Frontal cortex (tissue), 4 donors: ENCODE measurements around the gene PPP1R9A. TPM values are rescaled to one million over a fixed set of nuclear protein-coding genes. Genes with fewer than 3 reads are reported as not detected.

Source experiments
- DNase-seq, 2 donors: peaks; one replicate each; pipeline ENCODE4 v3.0.0; 2012; ENCODE audit warnings: low spot score in 2 of 2
- FAIRE-seq: peaks from 2 replicates; lab custom pipeline; 2012; peaks lifted over from hg19 to GRCh38; lab: Jason Lieb, UNC
- total RNA-seq: library from RNA; depleted of rRNA; stranded (reverse); fragments of >200 nt; gene quantifications from one replicate; pipeline ENCODE4 v1.2.3, GENCODE V29; 2014
- donor health status: control.
- donor health status: control.
- donor health status: control.

The PPP1R9A gene
- total RNA-seq, 1 donor from 2014 or later = 93.3 TPM

DNA sequence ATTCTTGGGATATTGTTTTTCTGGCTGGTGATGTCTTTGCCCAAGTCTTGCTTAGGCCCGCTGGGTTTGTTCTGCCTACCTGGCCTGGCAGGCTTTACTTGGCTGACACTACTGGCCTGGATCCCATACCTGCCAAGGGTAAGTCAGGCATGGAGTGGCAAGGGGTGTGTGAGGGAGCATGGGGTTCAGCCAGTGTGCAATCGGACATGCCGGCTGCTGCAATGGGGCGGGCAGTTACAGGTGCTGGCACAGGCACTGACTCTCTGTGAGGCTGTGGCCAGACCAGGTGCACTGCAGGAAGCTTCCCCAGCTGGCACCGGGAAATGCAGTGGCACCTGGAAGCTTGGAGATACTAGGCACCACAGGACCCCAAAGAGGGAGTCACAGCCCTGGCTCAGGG lies 248.6 kb downstream of the PPP1R9A start:
- no peak for FAIRE-seq
- no peak for DNase-seq

DNA sequence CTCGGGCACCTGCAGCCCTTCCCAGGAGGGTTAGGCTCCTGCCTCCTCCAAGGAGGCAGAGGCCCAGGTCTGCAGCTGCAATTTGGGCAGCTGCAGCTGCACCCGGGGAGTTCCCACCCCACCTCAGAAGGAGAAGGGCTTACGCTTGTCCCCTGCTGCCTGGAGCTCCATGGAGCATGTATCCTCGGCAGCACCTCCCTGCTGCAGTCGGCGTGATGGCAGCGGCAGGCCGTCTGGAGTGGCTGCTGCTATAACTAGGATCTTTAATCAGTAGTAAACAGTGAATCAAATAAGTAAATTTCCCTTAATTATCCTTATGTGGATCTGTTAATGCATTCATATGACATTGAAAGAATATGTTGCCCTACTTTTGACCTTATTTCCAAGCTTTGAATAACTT lies 250.0 kb downstream of the PPP1R9A start:
- no peak for DNase-seq
- FAIRE-seq = no peak

DNA sequence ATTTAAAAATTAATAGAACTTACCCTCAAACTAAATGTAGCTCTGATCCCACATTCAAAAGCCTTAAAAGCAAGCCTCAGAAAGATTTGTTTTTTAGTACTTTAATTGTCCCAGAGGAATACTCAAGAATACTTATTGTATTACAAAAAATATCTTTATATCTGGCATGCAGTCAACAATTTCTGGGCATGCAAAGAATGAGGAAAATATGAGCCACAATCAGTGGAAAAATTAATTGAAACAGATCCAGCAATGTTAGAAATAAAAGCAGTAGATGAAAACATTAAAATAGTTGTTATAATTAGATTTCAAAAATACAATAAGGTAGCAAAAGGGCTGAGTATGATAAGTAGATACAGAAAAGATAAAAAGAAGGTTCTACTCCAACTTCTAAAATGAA lies 262.3 kb downstream of the PPP1R9A start:
- FAIRE-seq (no peak), DNase-seq (no peak)

DNA sequence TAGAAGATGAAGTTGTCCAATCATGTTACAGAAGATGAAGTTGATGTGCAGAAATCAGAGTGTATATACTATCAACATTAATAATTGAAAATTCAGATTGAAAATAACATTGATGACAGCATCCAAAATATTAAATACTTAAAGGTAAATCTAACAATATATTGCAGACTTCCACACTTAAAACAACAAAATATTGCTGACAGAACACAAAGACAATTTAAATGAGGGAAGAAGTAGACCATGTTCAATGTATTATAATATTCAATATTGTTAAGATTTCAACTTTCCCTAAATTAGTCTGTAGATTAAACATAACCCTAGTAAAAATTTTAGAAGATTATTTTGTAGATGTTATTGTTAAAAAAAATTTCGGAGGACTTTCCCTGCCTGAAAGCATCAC lies 265.0 kb downstream of the PPP1R9A start:
- DNase-seq = no peak
- no peak for FAIRE-seq

DNA sequence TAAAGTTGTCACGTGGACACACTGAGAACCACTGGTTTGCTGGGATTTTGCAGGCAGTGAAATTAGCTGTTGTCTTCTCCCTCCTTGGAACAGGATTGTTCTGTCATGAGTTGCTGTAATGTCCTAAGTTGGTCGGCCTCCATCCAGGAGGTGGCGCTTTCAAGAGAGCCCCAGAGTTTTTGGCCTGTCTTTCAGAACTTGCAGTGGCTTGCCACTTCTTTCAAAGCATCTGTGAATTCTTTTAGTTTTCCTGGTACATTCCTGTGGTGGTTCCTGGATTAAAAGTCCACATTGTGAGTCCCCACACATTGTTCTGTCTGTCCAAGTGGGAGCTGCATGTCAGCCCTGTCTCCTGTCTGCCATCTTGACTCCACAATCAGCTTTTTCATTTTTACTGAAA lies 283.1 kb downstream of the PPP1R9A start:
- FAIRE-seq (no peak), DNase-seq (no peak)

DNA sequence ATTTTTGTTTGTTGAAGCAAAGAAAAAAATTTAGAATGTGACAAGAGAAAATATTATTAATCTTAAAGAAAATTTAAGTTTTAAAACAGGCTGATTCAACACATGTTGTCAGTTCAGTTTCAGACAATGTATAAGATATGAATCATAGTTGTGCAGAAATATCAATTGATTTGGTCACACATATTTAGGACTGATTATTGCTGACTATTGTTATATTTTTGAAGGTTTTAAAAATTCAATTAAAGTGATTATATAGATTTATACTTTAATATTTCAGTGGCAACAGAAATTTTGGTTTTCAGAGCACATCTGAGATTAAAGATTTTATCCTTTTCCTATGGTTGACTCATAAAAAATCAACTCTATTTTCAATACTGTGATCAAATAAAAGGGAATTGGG lies 284.4 kb downstream of the PPP1R9A start:
- DNase-seq (no peak), FAIRE-seq (no peak)

DNA sequence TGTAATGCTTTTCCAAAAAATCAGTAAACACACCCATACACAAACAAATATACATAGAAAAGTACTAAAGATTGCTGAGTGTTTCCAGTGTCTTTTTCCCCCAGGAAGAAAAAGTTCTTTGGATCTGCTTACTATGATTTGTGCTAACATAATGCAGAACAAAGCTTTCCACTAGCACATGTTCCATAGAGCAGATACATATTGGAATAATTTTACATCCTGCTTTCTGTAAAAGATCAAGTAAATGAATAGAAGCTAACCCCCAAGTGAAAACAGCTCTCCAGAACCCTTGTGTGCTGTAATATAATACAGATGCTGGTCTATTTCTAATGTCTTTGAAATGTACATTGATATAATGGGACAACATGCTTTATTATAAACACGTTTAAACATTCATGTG lies 291.5 kb downstream of the PPP1R9A start:
- no peak for FAIRE-seq

DNA sequence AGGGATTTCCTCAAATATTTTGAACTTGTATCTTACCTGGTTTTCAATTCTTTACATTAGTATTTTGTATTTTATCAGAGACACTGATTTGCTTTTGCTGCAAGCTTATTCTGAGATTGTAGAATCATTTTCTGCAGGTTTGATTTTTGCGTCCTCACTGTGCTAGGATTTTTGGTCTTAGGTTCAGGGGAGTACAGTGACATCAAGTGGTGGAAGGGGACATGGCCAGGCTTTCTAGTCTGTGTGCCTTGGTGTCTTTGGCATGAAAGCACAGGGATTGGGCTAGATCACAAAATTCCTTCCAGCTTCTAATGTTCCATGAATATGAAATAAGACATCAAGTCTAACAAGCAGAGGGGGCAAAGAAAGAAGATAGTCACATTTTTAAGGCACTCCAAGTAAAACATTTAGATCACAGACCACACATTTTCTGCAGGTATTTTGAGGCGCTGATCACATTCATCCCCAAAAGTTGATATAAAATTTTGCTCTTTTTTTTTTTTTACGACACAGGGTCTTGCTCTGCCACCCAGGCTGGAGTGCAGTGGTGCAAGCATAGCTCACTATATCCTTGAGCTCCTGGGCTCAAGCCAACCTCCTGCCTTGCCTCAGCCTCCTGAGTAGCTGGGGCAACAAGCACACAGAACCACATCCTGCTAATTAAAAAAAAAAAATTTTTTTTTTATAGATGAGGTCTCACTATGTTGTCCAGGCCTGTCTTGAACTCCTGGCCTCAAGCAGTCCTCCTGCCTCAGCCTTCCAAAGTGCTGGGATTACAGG lies 292.6 kb downstream of the PPP1R9A start:
- DNase-seq (peak; percentile 31 to 44), FAIRE-seq (peak; percentile 84)

More for the DNA sequence above, 291.5 kb downstream of the PPP1R9A start:
- no peak for DNase-seq

DNA sequence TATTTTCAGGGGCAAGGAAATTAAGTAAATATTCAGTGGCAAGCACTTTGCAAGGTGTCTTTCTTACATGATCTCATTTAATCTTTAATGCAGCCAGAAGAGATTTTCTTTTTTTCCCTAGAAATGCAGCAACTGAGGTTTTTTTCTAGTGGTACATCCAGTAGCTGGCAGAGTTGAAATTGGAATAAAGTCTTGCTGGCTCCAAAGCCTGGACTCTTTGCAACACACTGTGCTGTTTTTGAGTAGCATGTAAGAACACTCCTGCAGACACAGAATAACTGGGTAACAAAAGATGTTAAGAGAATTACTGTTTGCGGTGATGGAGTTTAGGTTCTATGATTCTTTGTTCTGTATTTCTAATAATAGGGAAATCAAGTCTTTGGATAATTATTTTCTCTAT lies 293.3 kb downstream of the PPP1R9A start:
- DNase-seq (no peak), FAIRE-seq (no peak)

DNA sequence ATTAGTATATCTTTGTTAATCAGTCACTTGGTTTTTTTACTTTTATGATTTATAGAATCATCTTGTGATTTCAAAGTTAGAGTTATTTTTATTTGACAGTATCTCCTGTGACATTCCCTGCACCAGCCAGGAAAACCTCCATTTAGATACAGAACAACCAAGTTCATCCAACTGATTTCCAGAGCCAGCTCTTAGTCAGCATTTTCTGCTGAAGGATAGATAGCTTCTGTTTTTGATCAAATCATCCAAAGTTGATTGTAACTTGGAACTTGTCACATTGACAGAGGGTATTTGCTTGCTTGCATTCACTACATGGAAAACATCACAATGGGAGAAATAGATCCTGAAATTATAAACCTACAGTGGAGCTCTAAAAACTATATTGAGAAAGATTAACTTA lies 294.3 kb downstream of the PPP1R9A start:
- FAIRE-seq (no peak), DNase-seq (no peak)

DNA sequence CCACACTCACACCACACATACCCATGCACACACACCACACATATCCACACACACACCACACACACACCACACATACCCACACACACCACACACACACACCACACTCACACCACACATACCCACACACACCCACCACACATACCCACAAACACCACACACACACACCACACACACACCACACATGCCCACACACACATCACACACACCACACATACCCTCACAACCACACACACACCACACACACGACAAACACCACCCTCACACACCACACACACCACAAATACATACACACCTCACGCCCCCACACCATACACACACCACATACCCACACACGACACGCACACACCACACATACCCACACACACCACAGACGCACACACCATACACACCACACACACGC lies 297.2 kb downstream of the PPP1R9A start:
- FAIRE-seq (no peak), DNase-seq (no peak)

DNA sequence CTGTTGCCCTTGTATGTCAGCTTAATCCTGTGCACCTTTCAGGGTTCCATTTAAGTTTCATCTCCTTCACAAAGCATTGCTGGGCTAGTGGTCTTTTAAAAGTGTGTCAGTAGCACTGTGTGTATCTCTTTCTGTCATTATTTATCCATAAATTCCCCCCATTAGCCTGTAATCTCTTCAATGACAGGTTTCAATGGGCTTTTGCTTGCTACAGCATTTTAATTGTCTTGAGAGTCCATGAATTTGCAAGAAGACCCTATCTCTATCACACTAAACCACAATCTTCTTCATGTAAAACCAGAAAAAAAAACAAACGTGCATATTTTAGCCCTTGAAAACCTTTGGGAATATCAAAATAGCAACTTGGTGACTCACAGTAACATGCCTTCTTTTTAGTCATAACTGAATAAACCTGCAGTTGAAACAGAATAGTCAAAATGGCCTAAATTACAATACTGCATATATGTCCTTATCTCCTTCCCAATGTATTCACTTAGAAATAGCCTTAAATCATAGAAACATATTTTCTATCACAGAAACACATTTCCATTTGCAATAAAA lies 298.4 kb downstream of the PPP1R9A start:
- no peak for FAIRE-seq

DNA sequence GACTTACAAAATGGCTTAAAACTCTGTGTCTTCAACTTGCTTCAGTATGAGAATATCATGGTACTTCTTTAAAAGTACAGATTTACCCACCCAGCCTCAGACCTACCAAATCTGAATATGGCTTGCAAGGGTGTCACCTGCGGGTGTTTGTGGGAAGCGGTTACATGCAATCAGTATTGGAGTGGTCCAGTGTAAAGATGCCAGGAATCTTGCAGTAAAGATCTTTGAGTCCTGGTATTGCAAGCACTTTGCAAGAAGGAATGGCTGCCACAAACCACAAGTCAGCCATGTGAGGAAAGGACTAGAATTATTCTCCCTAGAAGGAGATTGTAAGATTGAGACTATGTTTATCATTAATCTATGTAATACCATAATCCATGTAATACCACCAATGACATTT lies 301.9 kb downstream of the PPP1R9A start:
- DNase-seq = no peak
- no peak for FAIRE-seq

More for the DNA sequence above, 298.4 kb downstream of the PPP1R9A start:
- DNase-seq = no peak

DNA sequence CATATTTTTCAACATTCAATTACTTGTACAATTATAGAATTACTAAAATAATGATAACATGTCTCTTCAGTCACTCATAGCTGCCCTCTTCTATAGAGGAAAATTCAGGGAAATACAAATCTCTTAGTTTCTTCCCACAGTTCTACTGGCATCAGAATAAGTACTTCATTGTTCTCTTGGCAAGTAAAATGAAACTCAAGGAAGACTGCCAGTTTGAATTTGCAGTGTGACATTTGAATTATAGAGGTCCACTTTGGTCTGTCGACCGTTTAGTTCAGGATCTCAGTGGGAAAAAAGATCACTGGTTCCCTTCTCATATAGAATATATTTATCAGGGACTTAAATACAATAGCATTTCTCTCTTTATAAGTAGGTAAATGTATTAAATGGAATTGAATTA lies 302.4 kb downstream of the PPP1R9A start:
- FAIRE-seq (peak; percentile 85), DNase-seq (no peak)

DNA sequence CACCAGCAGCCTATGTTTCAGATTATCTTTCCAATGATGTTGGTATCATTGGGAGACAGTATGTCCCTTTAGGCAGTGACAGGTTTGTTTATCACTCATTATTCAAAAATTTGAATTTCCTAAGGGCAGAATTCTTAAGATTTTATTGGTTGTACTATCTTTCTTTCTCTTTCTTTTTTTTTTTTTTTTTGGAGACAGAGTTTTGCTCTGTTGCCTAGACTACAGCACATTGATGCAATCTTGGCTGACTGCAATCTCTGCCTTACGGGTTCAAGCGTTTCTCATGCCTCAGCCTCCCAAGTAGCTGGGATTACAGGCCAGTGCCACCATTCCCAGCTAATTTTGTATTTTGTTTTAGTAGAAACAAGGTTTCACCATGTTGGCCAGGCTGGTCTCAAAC lies 305.8 kb downstream of the PPP1R9A start:
- no peak for FAIRE-seq
- no peak for DNase-seq

DNA sequence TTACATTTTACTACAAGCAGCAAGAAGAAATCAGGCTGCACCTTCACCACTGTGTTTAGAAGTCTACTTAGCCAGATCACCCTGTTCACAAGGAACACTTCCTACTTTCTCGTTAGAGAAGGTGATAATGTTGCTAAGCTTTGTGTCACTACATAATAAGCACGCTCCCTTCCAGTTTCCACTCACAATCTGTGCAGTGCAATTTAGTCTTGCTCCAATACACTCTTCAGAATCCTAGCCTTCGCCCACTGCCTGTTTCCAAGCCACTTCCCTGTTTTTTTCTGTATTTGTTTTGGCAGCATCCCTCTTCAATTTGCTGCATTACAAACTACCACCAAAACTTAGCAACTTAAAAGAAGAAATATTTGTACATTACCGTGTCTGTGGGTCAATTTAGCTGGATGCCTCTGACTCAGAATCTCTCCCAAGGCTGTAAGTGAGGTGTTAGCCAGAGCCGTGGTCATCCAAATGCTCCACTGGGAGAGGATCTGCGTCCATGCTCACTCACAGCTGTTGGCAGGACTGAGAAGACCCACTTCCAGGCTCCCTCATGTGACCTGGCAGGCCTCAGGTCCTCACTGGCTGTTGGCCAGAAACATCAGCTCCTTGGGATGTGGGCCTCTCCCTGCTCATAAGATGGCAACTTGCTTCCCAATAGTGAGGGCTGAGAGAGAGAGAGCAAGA lies 306.6 kb downstream of the PPP1R9A start:
- DNase-seq = no peak
- no peak for FAIRE-seq

DNA sequence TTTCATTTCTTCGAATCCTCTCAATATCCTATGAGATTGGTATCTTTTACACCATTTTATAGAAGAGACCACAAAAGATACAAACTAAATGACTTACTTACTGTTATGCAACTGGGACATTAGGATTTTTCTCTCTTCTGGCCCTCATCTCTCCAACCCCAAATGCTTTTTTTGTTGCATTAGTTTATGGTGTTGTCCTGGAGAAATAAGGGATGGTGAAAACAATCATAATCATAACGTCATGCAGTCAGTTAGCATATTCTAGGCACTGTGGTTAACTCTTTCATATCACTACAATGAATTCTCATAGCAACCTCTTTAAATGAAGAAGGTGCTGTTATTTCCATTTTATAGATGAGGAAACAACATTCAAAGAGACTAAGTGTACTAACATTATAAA lies 312.3 kb downstream of the PPP1R9A start:
- no peak for FAIRE-seq

DNA sequence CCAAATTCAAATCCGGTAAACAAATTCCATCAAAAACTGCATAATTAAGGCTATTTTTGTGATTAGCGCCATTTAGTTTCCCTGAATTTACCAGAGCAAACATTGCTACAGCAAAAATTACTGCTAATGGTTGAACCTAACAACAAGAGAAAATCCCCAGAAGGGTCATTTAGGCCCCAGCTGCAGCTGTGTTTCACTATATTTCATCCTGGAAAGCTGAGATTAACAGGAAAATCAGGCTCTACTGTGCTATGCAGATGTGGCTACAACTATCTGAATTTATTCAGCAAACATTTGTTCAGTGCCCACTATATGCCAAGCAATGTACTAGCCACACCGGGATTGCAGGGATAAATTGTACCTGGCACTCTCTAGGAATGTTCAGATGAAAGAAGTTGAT lies 312.9 kb downstream of the PPP1R9A start:
- DNase-seq (no peak), FAIRE-seq (no peak)

More for the DNA sequence above, 312.3 kb downstream of the PPP1R9A start:
- no peak for DNase-seq

DNA sequence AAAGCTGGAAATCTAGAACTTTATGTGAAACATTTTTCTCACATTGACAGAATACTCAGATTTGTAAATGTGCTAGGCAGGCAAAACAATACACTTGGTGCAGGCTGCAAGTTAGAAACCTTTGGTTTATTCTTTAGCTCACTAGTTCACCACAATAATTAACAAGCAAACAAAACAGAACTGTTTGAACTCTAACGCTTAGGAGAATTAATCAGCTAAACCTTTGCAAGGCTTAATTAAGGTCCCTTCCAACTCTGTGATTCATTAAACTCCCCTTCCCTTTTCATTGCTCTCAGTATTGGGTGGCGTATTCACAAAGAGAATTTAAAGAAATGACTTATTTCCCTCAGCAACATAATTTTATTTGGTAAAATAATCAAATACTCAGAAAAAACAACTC lies 317.9 kb downstream of the PPP1R9A start:
- FAIRE-seq = no peak
- no peak for DNase-seq

DNA sequence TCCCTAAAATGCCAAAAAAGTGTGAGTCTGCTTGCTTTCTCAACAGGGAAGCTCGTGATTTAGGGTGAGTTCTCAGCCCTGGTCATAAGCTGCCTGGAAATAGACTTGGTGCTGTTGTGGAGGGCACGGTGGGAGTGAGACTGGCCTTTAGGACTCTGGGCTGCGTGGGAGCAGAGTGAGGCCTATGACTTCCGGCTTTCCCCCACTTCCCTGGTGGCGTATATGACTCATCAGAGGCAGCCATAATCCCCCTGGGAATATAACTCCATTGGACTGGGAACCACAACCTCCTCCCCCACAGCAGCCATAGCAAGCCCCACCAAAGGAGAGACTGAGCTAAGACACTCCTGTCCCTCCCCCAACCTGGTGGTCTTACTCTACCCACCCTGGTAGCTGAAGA lies 321.9 kb downstream of the PPP1R9A start:
- FAIRE-seq = no peak
- DNase-seq = no peak

DNA sequence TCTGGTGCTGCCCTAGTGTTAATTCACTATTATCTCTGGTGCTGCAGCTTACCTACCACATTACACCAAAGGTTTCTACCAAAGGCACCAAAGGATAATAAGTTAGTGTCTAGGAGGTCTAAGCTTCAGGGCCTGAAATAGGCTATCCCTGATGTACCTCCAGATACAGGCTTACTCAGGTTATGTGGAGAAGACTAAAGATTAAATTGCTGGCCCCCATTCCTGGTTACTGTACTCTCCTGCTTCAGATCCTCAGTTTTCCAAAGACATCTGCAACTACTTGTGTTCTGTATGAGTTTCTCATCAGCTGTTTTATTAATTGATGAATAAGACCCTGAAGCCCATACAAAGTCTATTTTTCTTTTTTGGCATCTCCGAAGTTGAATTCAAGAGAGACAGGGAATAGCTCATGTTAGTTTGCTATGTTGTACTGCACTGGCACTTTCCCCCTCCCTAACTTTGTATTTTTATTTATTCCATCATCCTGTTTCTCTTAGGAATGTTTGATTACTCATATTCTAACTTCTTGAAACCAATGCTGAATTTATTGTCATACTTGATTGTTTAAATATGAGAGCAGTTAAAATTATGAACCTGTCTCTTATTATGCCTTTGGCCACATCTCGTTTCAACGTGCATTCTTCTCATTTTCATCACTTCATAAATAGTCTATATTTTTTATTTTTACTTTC lies 331.0 kb downstream of the PPP1R9A start:
- FAIRE-seq (no peak), DNase-seq (no peak)
